HFF-Myc (cell line): ENCODE results near the gene ANKRD33B.

Source experiments
- DNase-seq: peaks from one replicate; pipeline ENCODE4 v3.0.0-alpha.2; 2011; ENCODE audit warnings: low read depth; ENCODE audit errors: extremely low read depth
- H3K4me3 ChIP-seq: replicated peaks from 2 replicates; pipeline ENCODE4 v1.5.1; 2011; ENCODE audit warnings: low read depth, mild to moderate bottlenecking, control low read depth, low read length
- TF ChIP-seq, protein P1 (sequence below): IDR thresholded peaks from 2 replicates; pipeline ENCODE4 v1.5.1; 2012; ENCODE audit warnings: mild to moderate bottlenecking, low read depth, low read length, control low read depth; ENCODE audit errors: missing control alignments

The ANKRD33B gene

DNA sequence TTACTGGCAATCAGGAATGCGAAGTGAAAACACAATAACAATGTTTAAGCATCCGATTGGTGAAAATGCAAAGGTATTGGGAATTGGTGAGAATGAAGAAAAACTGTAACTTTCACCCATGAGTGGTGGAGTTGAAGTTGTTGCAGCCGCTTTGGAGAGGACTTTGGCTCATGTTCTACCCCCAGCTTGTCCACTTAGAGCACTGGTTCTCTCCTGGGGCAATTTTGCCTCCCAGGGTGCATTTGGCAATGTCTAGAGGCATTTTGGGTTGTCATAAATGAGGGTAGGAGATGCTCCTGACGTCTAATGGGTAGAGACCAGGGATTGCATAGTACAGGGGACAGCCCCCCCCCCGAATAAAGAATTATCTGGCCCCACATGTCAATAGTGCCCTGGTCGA, 46.2 kb downstream of the ANKRD33B start:
- TF ChIP-seq, protein P1, sequence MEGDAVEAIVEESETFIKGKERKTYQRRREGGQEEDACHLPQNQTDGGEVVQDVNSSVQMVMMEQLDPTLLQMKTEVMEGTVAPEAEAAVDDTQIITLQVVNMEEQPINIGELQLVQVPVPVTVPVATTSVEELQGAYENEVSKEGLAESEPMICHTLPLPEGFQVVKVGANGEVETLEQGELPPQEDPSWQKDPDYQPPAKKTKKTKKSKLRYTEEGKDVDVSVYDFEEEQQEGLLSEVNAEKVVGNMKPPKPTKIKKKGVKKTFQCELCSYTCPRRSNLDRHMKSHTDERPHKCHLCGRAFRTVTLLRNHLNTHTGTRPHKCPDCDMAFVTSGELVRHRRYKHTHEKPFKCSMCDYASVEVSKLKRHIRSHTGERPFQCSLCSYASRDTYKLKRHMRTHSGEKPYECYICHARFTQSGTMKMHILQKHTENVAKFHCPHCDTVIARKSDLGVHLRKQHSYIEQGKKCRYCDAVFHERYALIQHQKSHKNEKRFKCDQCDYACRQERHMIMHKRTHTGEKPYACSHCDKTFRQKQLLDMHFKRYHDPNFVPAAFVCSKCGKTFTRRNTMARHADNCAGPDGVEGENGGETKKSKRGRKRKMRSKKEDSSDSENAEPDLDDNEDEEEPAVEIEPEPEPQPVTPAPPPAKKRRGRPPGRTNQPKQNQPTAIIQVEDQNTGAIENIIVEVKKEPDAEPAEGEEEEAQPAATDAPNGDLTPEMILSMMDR, result no peak
- H3K4me3 ChIP-seq, result no peak overlapping the region
- DNase-seq, result no peak

DNA sequence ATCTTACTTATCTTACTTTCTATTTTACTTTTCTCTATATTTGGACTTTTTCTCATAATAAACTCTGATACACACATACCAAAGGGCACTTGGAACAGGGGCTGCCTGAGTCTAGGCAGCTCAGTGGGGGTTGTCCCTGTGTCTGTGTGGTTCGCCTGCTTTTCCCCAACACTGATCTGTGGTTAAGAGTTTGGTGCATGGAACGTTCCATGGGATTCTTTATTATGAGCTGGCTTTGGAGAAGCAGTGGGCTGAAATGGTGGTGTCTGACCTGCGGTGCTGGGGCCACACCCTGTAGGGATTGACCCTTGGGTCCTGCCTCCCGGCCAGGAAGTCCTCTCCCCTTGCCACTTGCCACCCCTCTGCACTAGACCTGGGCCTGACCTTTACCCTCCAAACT, 47.4 kb downstream of the ANKRD33B start:
- TF ChIP-seq, protein P1, result no peak
- DNase-seq, result no peak
- no peak overlapping the region for H3K4me3 ChIP-seq

DNA sequence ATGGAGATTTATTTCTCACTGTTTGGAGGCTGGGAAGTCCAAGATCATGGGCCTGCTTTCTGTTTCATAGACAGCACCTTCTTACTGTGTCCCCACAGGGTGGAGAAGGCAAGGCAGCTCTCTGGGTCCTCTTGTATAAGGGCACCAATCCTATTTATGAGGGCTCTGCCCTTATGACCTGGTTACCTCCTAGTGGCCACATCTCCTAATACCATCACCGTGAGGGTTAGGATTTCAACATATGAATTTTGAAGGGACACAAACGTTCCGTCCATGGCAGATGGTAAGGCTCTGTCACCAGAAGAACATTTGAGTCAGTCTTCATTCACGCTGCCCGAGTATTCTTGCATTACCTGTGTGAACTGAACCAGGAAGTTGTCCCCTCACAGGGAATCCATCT, 48.4 kb downstream of the ANKRD33B start:
- H3K4me3 ChIP-seq, result no peak overlapping the region
- no peak for DNase-seq
- TF ChIP-seq, protein P1, result no peak

DNA sequence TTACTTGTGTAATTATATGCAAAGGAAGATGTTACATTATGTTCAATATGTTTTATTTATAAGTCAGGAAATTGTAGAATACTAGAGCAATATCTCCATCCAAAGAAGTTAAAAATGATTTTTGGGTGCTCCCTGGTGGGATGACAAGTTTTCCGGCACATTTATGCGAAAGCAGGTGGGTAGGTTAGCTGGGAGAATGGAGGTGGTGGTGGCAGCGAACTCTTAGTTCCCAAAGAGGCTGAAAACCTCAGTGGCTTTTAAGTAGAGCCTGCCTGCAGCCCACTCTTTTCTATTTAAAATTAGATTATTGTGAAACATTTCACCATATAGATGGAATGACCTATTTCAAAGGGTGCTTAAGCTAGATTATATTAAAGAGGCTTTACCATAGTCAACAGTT, 51.8 kb downstream of the ANKRD33B start:
- no peak for DNase-seq
- TF ChIP-seq, protein P1, result no peak
- no peak overlapping the region for H3K4me3 ChIP-seq

DNA sequence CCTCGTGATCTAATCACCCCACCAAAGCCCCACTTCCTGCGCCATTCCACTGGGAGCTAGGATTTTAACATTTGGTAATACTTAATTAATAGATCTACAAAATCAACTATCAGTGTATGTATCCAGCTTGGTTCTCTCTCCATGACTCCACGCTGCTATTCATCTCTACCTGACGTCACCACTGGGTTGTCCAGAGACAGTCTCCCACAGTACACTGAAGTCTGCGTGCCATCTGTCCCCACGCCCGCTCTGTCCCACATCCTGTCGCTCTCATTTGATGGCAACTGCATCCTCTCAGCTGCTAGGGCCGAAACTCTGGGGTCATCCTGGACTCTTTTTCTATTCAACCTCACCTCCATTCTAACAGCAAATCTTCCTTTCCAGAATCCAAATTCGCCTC, 53.2 kb downstream of the ANKRD33B start:
- no peak for DNase-seq
- TF ChIP-seq, protein P1, result no peak
- H3K4me3 ChIP-seq, result no peak overlapping the region

DNA sequence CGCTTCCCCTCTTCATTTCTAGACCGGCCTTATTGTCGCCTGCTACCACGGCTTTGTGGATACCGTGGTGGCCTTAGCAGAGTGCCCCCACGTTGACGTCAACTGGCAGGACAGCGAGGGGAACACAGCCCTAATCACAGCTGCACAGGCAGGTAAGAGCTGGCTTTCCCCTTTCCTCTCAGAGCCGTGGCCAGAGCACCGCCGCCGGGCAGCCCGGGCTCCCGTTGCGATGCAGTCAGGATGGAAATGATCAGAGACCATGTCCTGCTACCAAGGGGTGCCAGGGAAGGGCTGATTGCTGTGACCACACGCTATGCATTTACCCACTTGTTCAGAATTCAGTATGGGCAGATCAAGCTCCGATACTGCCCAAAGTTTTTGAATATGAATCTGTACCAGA, 54.4 kb downstream of the ANKRD33B start:
- no peak for DNase-seq
- no peak overlapping the region for H3K4me3 ChIP-seq
- TF ChIP-seq, protein P1, result no peak

DNA sequence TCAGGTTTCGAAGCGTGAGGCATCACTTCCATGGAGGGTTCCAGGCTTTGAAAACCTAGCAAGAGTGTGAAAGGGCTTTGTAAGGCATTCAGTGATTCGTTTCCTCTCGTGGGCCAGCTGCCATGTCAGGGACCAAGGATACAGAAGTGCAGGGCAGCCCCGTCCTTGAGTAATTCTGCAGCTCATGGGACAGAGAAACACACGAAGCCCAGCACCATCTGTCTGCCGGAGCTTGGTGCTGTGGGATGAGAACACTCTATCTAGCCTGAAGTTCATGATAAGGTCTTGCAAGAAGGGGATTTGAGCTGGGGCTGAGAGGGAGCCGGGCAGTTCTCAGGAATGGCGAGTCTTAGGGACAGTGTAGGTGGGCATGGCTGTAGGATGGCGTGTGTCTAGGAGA, 55.8 kb downstream of the ANKRD33B start:
- H3K4me3 ChIP-seq, result no peak overlapping the region
- TF ChIP-seq, protein P1, result no peak
- DNase-seq, result no peak
